Natural killer cell (primary cell): Measurements from ENCODE around the gene RBM4B. TPM values are rescaled to one million over a fixed set of nuclear protein-coding genes. Genes with fewer than 3 reads are reported as not detected.

ENCODE experiments used
- ATAC-seq, 3 donors: fragments of 150-1000 bp in 2 of 3; fragments of 200-7000 bp in 1 of 3; cut with Tn5 transposase; 1 replicate in 1 of 3; 2 replicates in 2 of 3; pipeline ENCODE4 v1.10.0; 2021; ENCODE audit warnings: mild to moderate bottlenecking in 2 of 3, moderate library complexity in 2 of 3
- DNase-seq, 2 donors: peaks; one replicate each; pipeline versions ENCODE4 v3.0.0 to v3.0.0-alpha.2; 2013 to 2021; ENCODE audit warnings: mixed read lengths in 1 of 2
- H3K27ac ChIP-seq: one replicate; pipeline ENCODE4 v1.5.1; 2013; ENCODE audit warnings: mild to moderate bottlenecking, low read length
- H3K27me3 ChIP-seq: one replicate; pipeline ENCODE4 v1.6.1; 2013; ENCODE audit warnings: low read length; ENCODE audit not compliant: control insufficient read depth, insufficient read depth
- H3K36me3 ChIP-seq: one replicate; pipeline ENCODE4 v1.6.1; 2013; ENCODE audit warnings: low read length; ENCODE audit not compliant: control insufficient read depth, insufficient read depth
- H3K4me1 ChIP-seq: one replicate; pipeline ENCODE4 v1.6.1; 2013; ENCODE audit warnings: low read length; ENCODE audit not compliant: control insufficient read depth, insufficient read depth
- H3K4me3 ChIP-seq: one replicate; pipeline ENCODE4 v1.5.1; 2013; ENCODE audit warnings: low read length
- H3K9me3 ChIP-seq: one replicate; pipeline ENCODE4 v1.6.1; 2013; ENCODE audit warnings: low read length; ENCODE audit not compliant: control insufficient read depth, insufficient read depth
- H3K27ac Mint-ChIP-seq, 2 donors: one replicate each; pipeline ENCODE4 v1.8.0; 2022; ENCODE audit warnings: mild to moderate bottlenecking in 2 of 2, mixed read lengths in 2 of 2, moderate library complexity in 1 of 2
- H3K27me3 Mint-ChIP-seq, 2 donors: one replicate each; pipeline ENCODE4 v1.8.0; 2022; ENCODE audit warnings: low read depth in 2 of 2, mixed read lengths in 2 of 2
- H3K36me3 Mint-ChIP-seq: one replicate; pipeline ENCODE4 v1.8.0; 2022; ENCODE audit warnings: mixed read lengths
- H3K4me1 Mint-ChIP-seq, 2 donors: one replicate each; pipeline ENCODE4 v1.8.0; 2022; ENCODE audit warnings: mixed read lengths in 2 of 2
- H3K4me3 Mint-ChIP-seq: one replicate; pipeline ENCODE4 v1.8.0; 2022; ENCODE audit warnings: mild to moderate bottlenecking, moderate library complexity, mixed read lengths
- H3K9me3 Mint-ChIP-seq, 2 donors: one replicate each; pipeline ENCODE4 v1.8.0; 2022; ENCODE audit warnings: mixed read lengths in 2 of 2
- WGBS: methylation state at CpG from one replicate; pipeline ENCODE4 v1.1.7; 2013; ENCODE audit warnings: missing lambda C conversion rate; ENCODE audit not compliant: insufficient coverage; 5-methylcytosine and 5-hydroxymethylcytosine counted together
- intact Hi-C: fragments of 100-400 bp; cut with micrococcal nuclease; formaldehyde crosslinking; loops from one replicate; pipeline ENCODE4 v1.14.2; 2022
- total RNA-seq, 4 donors: library from RNA; stranded (reverse); fragments of 120-200 nt in 1 of 4; gene quantifications; one replicate each; pipeline versions ENCODE4 v1.2.3 to v1.2.4, GENCODE V29; 2013 to 2022
- TF ChIP-seq, protein P1 (sequence below): fragments of 200-600 bp; IDR thresholded peaks from one replicate; pipeline ENCODE4 v1.8.0; 2022; ENCODE audit warnings: antibody characterized with exemption

The RBM4B gene
- total RNA-seq, 3 donors from 2014 or later (not counting 1 experiment from before 2014, with no cell fraction given): 11.1 to 23.0 (median 12.4) TPM

DNA sequence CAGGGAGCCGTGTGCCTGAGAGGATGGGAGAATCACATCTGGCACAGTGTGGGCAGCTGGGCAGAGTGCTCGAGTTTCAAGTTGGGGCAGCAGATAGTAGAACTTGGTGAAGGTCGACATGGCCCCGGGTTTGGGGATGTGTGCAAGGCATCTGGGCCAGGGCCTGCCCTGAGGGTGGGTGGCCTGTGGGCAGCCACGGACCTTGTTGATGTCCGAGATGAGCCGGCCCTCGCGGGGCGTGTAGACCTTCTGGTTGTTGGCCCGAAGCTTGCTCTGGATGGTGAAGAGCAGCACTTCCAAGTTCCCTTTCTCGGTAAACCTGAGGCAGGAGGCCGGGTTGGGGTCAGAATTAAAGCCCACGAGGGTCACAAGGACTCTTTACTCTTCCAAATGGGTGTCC, 31.0 kb upstream of the RBM4B start:
- TF ChIP-seq, protein P1, sequence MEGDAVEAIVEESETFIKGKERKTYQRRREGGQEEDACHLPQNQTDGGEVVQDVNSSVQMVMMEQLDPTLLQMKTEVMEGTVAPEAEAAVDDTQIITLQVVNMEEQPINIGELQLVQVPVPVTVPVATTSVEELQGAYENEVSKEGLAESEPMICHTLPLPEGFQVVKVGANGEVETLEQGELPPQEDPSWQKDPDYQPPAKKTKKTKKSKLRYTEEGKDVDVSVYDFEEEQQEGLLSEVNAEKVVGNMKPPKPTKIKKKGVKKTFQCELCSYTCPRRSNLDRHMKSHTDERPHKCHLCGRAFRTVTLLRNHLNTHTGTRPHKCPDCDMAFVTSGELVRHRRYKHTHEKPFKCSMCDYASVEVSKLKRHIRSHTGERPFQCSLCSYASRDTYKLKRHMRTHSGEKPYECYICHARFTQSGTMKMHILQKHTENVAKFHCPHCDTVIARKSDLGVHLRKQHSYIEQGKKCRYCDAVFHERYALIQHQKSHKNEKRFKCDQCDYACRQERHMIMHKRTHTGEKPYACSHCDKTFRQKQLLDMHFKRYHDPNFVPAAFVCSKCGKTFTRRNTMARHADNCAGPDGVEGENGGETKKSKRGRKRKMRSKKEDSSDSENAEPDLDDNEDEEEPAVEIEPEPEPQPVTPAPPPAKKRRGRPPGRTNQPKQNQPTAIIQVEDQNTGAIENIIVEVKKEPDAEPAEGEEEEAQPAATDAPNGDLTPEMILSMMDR: no peak
- no peak for ATAC-seq

DNA sequence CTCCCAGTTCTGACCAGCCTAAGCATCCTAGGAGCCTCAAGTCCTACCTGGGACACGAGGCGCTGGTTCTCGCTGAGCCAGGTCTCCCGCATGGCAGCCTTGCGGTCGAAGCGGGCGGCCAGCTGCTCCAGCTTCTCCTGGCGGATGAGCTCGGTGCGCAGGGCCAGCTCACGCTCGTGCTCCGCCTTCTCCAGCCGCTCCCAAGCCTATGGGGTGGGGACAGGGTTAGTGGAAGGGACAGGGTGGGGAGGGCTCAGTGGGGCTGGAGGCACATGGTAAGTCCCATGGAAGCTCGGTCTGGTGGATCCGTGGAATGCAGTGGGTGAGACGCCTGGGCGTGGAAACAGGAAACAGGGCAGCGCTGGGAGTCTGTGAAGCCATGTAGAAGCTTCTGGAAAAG, 30.4 kb upstream of the RBM4B start:
- H3K36me3 Mint-ChIP-seq: no peaks in the 10 kb centered on the region
- H3K27me3 ChIP-seq: no peaks in the 10 kb centered on the region
- TF ChIP-seq, protein P1: no peak
- no peaks in the 10 kb centered on the region for H3K9me3 ChIP-seq
- intact Hi-C loops: no loop called here
- 91% methylated on average over 20 of the region's 20 CpGs for WGBS
- no peak overlapping the region for H3K4me3 ChIP-seq
- H3K27ac Mint-ChIP-seq: no peak overlapping the region
- no peaks in the 10 kb centered on the region for H3K4me1 Mint-ChIP-seq
- no peaks in the 10 kb centered on the region for H3K4me1 ChIP-seq
- ATAC-seq (no peak), DNase-seq (no peak)
- peaks cover 0 to 2% of the 10 kb centered on the region in 2 donors for H3K27me3 Mint-ChIP-seq
- no peak overlapping the region for H3K4me3 Mint-ChIP-seq
- no peak overlapping the region for H3K27ac ChIP-seq
- no peaks in the 10 kb centered on the region for H3K36me3 ChIP-seq
- no peaks in the 10 kb centered on the region for H3K9me3 Mint-ChIP-seq

More for the DNA sequence above, 31.0 kb upstream of the RBM4B start:
- Mint-ChIP-seq H3K27ac (no peak overlapping the region), H3K4me1 (no peaks in the 10 kb centered on the region), H3K36me3 (no peaks in the 10 kb centered on the region), H3K27me3 (peaks cover 5% of the 10 kb centered on the region in 2 donors), H3K4me3 (no peak overlapping the region), H3K9me3 (no peaks in the 10 kb centered on the region)
- no peak for DNase-seq
- Histone ChIP-seq H3K36me3 (no peaks in the 10 kb centered on the region), H3K27ac (no peak overlapping the region), H3K9me3 (no peaks in the 10 kb centered on the region), H3K4me1 (no peaks in the 10 kb centered on the region), H3K27me3 (no peaks in the 10 kb centered on the region), H3K4me3 (no peak overlapping the region)
- intact Hi-C loops: no loop called here
- 89% methylated on average over 14 of the region's 14 CpGs for WGBS

DNA sequence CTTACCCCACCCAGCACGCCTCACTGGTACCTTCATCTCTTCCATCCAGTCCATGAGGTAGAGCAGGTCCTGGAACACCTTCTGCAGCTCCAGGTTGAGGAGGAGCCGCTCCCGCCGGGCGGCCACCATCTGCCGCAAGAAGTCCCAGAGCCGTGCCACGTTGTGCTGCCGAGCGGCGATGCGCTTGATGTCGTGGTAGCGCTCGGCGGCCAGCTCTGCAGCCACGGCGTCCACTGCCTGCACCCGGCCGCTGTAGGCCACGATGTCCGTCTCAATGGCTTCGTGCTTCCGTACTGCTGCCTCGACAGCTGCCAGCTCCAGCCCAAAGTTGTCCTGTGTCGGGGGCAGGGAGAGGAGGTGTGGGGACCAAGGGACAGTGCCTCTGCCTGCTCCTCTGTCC, 29.8 kb upstream of the RBM4B start:
- peaks cover 0 to 2% of the 10 kb centered on the region in 2 donors for H3K27me3 Mint-ChIP-seq
- no peaks in the 10 kb centered on the region for H3K36me3 Mint-ChIP-seq
- no peak overlapping the region for H3K4me3 Mint-ChIP-seq
- H3K4me3 ChIP-seq: no peak overlapping the region
- no peaks in the 10 kb centered on the region for H3K9me3 Mint-ChIP-seq
- H3K36me3 ChIP-seq: no peaks in the 10 kb centered on the region
- DNase-seq: no peak
- no peaks in the 10 kb centered on the region for H3K9me3 ChIP-seq
- no peaks in the 10 kb centered on the region for H3K4me1 Mint-ChIP-seq
- no peak overlapping the region for H3K27ac Mint-ChIP-seq
- H3K27ac ChIP-seq: no peak overlapping the region
- TF ChIP-seq, protein P1: no peak
- 95% methylated on average over 26 of the region's 26 CpGs for WGBS
- no peaks in the 10 kb centered on the region for H3K27me3 ChIP-seq
- no peaks in the 10 kb centered on the region for H3K4me1 ChIP-seq
- intact Hi-C loops: no loop called here
- ATAC-seq: no peak

DNA sequence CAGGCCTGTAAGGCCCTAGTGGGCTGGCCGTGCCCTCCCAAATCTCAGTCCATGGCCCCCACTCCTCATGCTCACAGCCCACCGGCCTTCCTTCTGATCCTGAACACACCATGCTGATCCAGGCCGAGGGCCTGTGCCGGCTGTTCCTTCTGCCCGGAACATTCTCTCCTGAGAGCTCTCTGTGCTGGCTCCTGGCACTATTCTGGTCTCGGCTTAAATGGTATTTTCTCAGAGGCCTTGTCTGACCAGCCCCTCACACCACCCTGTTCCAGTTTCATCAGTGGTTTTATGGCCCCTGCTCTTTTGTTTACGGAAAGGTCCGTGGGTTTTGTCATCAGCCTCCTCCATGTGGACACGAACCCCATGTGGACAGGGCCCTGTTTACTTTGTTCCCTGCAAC, 29.3 kb upstream of the RBM4B start:
- Mint-ChIP-seq H3K9me3 (no peaks in the 10 kb centered on the region), H3K4me1 (no peaks in the 10 kb centered on the region), H3K27ac (no peak overlapping the region), H3K27me3 (peaks cover 0 to 2% of the 10 kb centered on the region in 2 donors), H3K36me3 (no peaks in the 10 kb centered on the region), H3K4me3 (no peak overlapping the region)
- Histone ChIP-seq H3K9me3 (no peaks in the 10 kb centered on the region), H3K27me3 (no peaks in the 10 kb centered on the region), H3K27ac (no peak overlapping the region), H3K4me1 (no peaks in the 10 kb centered on the region), H3K4me3 (no peak overlapping the region), H3K36me3 (no peaks in the 10 kb centered on the region)
- WGBS: 92% methylated on average over 9 of the region's 9 CpGs
- TF ChIP-seq, protein P1: no peak
- intact Hi-C loops: no loop called here
- no peak for ATAC-seq
- no peak for DNase-seq
